Measurements from ENCODE around the gene EIF4E3.

EIF4E3 gene

DNA sequence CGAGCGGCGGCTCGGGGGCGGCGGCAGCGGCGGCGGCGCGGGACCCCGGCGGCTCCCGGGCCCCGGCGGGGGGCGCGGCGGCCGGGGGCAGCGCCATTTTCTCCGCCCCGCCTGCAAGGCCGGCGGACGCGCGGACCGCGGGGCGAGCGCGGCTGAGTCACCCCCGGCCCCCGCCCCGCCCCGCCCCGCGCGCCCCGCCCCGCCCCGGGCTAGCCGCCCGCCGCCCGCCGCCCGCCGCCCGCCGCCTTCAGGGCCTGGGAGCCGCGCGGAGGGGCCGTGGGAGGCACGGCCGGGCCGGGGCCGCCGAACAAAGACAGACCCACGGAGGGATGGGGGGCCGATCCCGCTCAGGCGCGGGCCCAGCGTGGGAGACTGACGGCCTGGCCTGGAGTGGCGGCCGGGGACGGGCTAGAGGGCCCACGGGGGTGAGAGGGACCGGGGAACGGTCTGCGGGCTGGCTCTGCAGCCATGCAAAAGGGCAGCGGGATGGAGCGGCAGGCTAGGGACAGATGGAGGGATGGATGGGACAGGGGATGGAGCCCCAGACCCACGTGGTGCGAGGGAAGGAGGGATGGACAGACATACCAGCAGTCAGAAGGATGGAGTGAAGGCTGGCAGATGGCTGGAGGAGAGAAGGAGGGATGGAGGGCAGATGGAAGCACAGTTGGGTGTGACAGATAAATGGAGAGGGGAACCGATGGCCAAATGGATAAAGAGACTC lies at the start of gene EIF4E3:
TSS of gene EIF4E3 (minus strand) at position 132 of the 721 bp plus-strand sequence. CDS start at position 97, 35 bp downstream.
- no peaks in the 10 kb centered on the region for H3K36me3 ChIP-seq (ENCODE audit: insufficient read depth, low read length)
- H3K4me1 ChIP-seq (ENCODE audit: insufficient read depth, low read length) = peaks cover 27% of the 10 kb centered on the region
- no peaks in the 10 kb centered on the region for H3K9me3 ChIP-seq (ENCODE audit: control insufficient read depth, insufficient read depth, low read length)
- H3K9ac ChIP-seq (ENCODE audit: low read depth, low read length) = peak within 1 kb of the TSS; percentile 84

- Histone ChIP-seq H3K4me1 (ENCODE audit: insufficient read depth, low read length) (peaks cover 21% of the 10 kb centered on the region), H3K36me3 (ENCODE audit: insufficient read depth, low read length) (no peaks in the 10 kb centered on the region), H3K9me3 (ENCODE audit: control insufficient read depth, insufficient read depth, low read length) (no peaks in the 10 kb centered on the region), H3K9ac (ENCODE audit: low read depth, low read length) (no peak overlapping the region)
These were observed 46.7 kb upstream of the EIF4E3 start for GRCh38 chr3:71771884-71772283.

DNA sequence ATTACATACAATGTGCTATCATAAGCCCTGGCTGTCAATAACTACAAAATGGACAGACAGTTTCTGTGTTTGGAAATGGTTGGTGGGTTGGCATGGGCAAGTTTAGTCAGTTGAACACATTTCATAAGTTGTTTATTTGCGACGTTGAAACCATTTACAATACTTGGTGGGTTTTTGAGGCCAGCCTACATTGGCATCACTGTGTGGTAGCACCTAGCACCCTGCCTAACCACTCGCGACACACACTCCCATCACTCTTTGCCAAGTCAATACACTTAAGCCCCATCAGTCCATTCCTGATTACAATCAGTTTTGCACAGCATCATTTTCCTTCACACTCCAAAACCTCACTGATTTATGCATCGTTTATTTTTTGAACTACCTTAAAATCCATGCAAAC lies 45.9 kb upstream of the EIF4E3 start:
- no peak overlapping the region for H3K9ac ChIP-seq (ENCODE audit: low read depth, low read length)
- peaks cover 21% of the 10 kb centered on the region for H3K4me1 ChIP-seq (ENCODE audit: insufficient read depth, low read length)
- no peaks in the 10 kb centered on the region for H3K36me3 ChIP-seq (ENCODE audit: insufficient read depth, low read length)
- no peaks in the 10 kb centered on the region for H3K9me3 ChIP-seq (ENCODE audit: control insufficient read depth, insufficient read depth, low read length)

DNA sequence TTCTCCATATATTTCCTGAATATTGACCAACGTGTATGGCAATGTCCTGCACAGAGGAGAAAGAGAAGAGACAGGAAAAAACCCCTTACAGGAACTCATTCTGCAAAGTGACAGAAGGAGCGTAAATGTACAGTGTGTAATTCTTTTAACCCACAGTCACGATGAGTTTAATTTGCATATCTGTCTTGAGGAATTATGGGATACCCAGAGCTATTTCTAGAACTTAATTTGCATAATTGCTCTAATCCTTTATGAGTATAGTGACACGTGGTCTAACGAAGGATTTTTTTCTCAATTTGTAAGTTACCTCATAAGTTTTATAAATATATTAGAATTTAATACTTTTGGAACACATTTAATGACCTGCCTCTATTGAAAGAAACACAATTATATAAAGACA lies 38.2 kb upstream of the EIF4E3 start:
- H3K4me1 ChIP-seq (ENCODE audit: insufficient read depth, low read length) = peaks cover under 1% of the 10 kb centered on the region; the same call in 1 of the 2 replicates
- no peaks in the 10 kb centered on the region for H3K9me3 ChIP-seq (ENCODE audit: control insufficient read depth, insufficient read depth, low read length)
- no peaks in the 10 kb centered on the region for H3K36me3 ChIP-seq (ENCODE audit: insufficient read depth, low read length)
- no peak overlapping the region for H3K9ac ChIP-seq (ENCODE audit: low read depth, low read length)

DNA sequence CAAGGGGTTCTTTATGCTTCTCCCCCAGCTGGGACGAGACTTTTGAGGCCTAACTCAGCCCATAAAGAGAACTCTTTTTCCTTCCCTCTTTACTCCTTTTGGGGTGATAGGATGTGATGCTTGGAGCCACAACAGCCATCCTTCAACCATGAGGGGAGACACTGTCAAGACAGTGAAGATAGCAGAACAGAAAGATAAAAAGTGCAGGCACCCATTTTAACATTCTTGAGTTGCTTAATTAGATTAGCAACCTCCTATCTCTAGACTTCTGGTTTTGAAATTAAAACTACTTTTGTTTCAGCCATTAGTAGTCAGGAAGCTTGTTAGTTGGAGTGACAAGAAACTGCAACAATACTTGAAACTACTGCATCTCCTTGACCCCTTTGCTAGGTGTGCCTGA lies 34.9 kb upstream of the EIF4E3 start:
- H3K36me3 ChIP-seq (ENCODE audit: insufficient read depth, low read length) = no peaks in the 10 kb centered on the region
- H3K9me3 ChIP-seq (ENCODE audit: control insufficient read depth, insufficient read depth, low read length) = no peaks in the 10 kb centered on the region
- no peaks in the 10 kb centered on the region for H3K4me1 ChIP-seq (ENCODE audit: insufficient read depth, low read length)
- no peak overlapping the region for H3K9ac ChIP-seq (ENCODE audit: low read depth, low read length)

- H3K9ac ChIP-seq (ENCODE audit: low read depth, low read length) = no peak overlapping the region
- H3K9me3 ChIP-seq (ENCODE audit: control insufficient read depth, insufficient read depth, low read length) = no peaks in the 10 kb centered on the region
- no peaks in the 10 kb centered on the region for H3K4me1 ChIP-seq (ENCODE audit: insufficient read depth, low read length)
- no peaks in the 10 kb centered on the region for H3K36me3 ChIP-seq (ENCODE audit: insufficient read depth, low read length)
These were observed 34.2 kb upstream of the EIF4E3 start for GRCh38 chr3:71759401-71759800.

DNA sequence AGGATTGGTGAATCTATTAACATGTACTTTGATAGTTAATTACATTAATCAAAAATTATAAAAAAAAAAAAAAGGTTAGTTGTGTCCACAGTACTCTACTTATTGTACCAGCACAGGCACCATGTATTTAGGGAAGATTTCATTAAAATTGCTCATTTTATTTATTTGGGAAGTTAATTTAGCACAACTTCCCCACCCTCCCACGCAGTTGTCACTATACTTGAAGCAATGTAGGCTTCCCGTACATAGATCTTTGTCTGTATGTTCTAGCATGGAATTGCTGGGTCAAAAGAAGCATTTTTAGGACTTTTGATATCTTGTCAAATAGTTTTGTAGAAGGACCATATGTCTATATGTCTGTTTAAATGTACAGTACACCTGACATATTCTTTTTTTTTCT lies 32.9 kb upstream of the EIF4E3 start:
- H3K4me1 ChIP-seq (ENCODE audit: insufficient read depth, low read length) = no peaks in the 10 kb centered on the region
- no peaks in the 10 kb centered on the region for H3K9me3 ChIP-seq (ENCODE audit: control insufficient read depth, insufficient read depth, low read length)
- H3K9ac ChIP-seq (ENCODE audit: low read depth, low read length) = no peak overlapping the region
- H3K36me3 ChIP-seq (ENCODE audit: insufficient read depth, low read length) = no peaks in the 10 kb centered on the region

GRCh38 chr3:71754610-71755253 lies 29.5 kb upstream of the EIF4E3 start:
- Histone ChIP-seq H3K9ac (ENCODE audit: low read depth, low read length) (peak overlapping the region; percentile 74), H3K4me1 (ENCODE audit: insufficient read depth, low read length) (no peaks in the 10 kb centered on the region), H3K36me3 (ENCODE audit: insufficient read depth, low read length) (no peaks in the 10 kb centered on the region), H3K9me3 (ENCODE audit: control insufficient read depth, insufficient read depth, low read length) (no peaks in the 10 kb centered on the region)

DNA sequence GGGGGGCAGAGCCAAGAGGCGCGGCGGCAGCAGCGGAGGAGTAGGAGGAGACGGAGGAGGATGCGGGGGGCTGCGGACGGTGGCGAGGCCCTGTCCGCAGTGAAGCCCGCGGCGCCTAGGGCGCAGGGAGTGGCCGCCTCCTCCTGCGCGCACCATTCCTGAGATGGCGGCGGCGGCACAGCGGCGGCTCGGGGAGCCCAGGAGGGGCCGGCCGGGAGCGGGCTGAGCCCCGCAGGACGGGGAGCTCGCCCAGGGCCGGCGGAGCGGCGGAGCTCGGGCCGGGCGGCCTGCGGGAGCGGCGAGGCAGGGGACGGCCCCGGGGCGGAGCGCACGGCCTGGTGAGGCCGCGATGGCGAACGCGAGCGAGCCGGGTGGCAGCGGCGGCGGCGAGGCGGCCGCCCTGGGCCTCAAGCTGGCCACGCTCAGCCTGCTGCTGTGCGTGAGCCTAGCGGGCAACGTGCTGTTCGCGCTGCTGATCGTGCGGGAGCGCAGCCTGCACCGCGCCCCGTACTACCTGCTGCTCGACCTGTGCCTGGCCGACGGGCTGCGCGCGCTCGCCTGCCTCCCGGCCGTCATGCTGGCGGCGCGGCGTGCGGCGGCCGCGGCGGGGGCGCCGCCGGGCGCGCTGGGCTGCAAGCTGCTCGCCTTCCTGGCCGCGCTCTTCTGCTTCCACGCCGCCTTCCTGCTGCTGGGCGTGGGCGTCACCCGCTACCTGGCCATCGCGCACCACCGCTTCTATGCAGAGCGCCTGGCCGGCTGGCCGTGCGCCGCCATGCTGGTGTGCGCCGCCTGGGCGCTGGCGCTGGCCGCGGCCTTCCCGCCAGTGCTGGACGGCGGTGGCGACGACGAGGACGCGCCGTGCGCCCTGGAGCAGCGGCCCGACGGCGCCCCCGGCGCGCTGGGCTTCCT lies 28.8 kb upstream of the EIF4E3 start, which contains the start of gene GPR27:
TSS of gene GPR27 (plus strand) at position 155 of the 909 bp plus-strand sequence. CDS start at position 350, 195 bp downstream.
- no peaks in the 10 kb centered on the region for H3K4me1 ChIP-seq (ENCODE audit: insufficient read depth, low read length)
- H3K9me3 ChIP-seq (ENCODE audit: control insufficient read depth, insufficient read depth, low read length) = no peaks in the 10 kb centered on the region
- peak within 1 kb of the TSS; percentile 74 for H3K9ac ChIP-seq (ENCODE audit: low read depth, low read length)
- no peaks in the 10 kb centered on the region for H3K36me3 ChIP-seq (ENCODE audit: insufficient read depth, low read length)

DNA sequence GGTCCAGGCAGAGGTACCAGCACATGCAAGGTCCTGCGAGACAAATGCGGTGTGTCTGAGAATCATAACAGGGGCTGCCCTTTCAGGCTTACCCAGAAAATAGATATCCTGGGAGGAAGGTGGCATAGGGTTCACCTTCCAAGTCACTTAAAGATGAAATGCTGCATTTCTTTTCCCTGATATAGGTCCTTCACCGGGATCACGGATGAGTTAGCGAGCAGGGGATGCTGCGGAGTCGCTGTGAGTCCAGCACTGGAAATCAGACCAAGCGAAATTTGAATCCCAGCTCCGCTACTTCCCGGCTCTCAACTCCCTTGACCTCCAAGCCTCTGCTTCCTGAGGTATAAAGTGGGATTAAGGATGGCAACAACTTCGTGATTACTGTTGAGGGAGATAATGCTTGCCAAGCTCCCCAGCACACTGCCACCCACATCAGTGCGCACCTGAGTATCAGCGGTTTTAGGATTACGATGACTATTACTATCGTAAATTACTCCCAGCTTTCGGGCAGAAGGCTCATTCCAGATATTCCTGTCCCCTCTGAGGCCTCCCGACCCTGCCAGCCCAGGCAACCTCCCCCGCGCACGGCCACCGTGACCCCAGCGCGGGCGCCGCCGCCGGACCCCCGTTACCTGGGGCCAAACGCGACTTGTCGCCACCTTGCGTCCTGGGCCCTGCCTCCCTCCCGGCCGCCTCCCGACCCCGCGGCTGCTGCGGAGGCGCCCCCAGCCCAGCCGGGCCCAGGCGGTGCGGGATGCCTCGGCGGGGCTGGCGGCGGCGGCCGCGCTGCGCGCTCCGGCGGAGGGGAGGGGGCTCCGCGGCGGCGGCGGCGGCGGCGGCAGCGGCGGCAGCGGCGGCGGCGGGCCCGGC lies 27.9 kb upstream of the EIF4E3 start:
- H3K9me3 ChIP-seq (ENCODE audit: control insufficient read depth, insufficient read depth, low read length) = no peaks in the 10 kb centered on the region
- peak overlapping the region; percentile 74 for H3K9ac ChIP-seq (ENCODE audit: low read depth, low read length)
- no peaks in the 10 kb centered on the region for H3K36me3 ChIP-seq (ENCODE audit: insufficient read depth, low read length)

DNA sequence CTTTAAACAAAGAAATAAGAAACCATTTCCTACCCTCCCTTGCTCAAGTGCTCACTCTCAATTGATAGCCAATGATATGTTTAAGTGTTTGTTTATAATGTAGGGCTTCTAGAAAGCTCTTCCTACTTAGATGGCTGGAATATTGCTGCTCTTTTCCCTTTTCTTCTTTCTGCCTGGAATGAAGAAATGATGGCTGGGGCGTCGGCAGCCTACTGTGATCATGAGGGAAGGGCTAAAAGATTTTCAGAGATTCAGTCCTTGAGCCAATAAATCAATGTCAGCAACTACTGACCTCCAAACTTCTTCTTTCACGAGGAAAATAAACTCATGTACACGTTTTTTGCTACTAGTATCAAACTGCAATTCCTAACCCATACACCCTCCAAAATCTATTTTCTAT lies 26.4 kb upstream of the EIF4E3 start:
- Histone ChIP-seq H3K9ac (ENCODE audit: low read depth, low read length) (no peak overlapping the region), H3K4me1 (ENCODE audit: insufficient read depth, low read length) (no peaks in the 10 kb centered on the region), H3K9me3 (ENCODE audit: control insufficient read depth, insufficient read depth, low read length) (no peaks in the 10 kb centered on the region), H3K36me3 (ENCODE audit: insufficient read depth, low read length) (no peaks in the 10 kb centered on the region)

More for the DNA sequence above, 27.9 kb upstream of the EIF4E3 start:
- no peaks in the 10 kb centered on the region for H3K4me1 ChIP-seq (ENCODE audit: insufficient read depth, low read length)

- Histone ChIP-seq H3K36me3 (ENCODE audit: insufficient read depth, low read length) (no peaks in the 10 kb centered on the region), H3K4me1 (ENCODE audit: insufficient read depth, low read length) (no peaks in the 10 kb centered on the region), H3K9ac (ENCODE audit: low read depth, low read length) (no peak overlapping the region), H3K9me3 (ENCODE audit: control insufficient read depth, insufficient read depth, low read length) (peaks cover 3% of the 10 kb centered on the region)
These were observed 19.5 kb upstream of the EIF4E3 start for GRCh38 chr3:71744738-71745137.

GRCh38 chr3:71742621-71743020 lies 17.4 kb upstream of the EIF4E3 start:
- Histone ChIP-seq H3K36me3 (ENCODE audit: insufficient read depth, low read length) (no peaks in the 10 kb centered on the region), H3K9me3 (ENCODE audit: control insufficient read depth, insufficient read depth, low read length) (peaks cover 3% of the 10 kb centered on the region), H3K9ac (ENCODE audit: low read depth, low read length) (no peak overlapping the region), H3K4me1 (ENCODE audit: insufficient read depth, low read length) (no peaks in the 10 kb centered on the region)

GRCh38 chr3:71734881-71735280 lies 9.7 kb upstream of the EIF4E3 start:
- Histone ChIP-seq H3K9ac (ENCODE audit: low read depth, low read length) (no peak overlapping the region), H3K36me3 (ENCODE audit: insufficient read depth, low read length) (no peaks in the 10 kb centered on the region), H3K4me1 (ENCODE audit: insufficient read depth, low read length) (peaks cover 15% of the 10 kb centered on the region), H3K9me3 (ENCODE audit: control insufficient read depth, insufficient read depth, low read length) (no peaks in the 10 kb centered on the region)

All from ES-I3 (cell line).